ENCODE data around the gene RNF144B.

DNA sequence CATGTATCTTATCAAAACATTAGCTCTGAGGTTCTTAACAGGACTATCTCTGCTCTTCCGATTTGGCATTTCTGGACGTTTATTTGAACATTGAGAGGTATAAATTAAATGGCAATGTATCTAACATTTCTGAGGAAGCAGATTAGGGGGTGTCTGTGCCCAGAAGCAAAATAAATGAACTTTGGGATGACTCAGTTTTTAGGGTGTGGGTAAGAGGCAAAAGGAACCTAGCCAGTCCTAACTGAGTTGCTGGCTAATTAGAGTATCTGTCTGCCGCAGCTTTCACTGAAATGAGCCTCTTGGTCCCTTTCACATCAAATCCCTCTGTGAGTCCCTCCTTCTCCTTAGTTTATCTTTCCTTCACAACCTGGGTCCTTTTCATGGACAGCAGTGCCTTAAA lies 1.1 kb downstream of the RNF144B start:
- TF ChIP-seq, protein P1, sequence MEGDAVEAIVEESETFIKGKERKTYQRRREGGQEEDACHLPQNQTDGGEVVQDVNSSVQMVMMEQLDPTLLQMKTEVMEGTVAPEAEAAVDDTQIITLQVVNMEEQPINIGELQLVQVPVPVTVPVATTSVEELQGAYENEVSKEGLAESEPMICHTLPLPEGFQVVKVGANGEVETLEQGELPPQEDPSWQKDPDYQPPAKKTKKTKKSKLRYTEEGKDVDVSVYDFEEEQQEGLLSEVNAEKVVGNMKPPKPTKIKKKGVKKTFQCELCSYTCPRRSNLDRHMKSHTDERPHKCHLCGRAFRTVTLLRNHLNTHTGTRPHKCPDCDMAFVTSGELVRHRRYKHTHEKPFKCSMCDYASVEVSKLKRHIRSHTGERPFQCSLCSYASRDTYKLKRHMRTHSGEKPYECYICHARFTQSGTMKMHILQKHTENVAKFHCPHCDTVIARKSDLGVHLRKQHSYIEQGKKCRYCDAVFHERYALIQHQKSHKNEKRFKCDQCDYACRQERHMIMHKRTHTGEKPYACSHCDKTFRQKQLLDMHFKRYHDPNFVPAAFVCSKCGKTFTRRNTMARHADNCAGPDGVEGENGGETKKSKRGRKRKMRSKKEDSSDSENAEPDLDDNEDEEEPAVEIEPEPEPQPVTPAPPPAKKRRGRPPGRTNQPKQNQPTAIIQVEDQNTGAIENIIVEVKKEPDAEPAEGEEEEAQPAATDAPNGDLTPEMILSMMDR (IDR thresholded peaks at IDR 0.05 in 8 of 11, conservative IDR thresholded peaks at IDR 0.05 in 3 of 11), result no peak
- TF ChIP-seq POLR2A (IDR thresholded peaks at IDR 0.05), result no peak

Measured in spleen (tissue), 7 donors.